Measurements from ENCODE around the gene TUBB4B.

Gene TUBB4B

DNA sequence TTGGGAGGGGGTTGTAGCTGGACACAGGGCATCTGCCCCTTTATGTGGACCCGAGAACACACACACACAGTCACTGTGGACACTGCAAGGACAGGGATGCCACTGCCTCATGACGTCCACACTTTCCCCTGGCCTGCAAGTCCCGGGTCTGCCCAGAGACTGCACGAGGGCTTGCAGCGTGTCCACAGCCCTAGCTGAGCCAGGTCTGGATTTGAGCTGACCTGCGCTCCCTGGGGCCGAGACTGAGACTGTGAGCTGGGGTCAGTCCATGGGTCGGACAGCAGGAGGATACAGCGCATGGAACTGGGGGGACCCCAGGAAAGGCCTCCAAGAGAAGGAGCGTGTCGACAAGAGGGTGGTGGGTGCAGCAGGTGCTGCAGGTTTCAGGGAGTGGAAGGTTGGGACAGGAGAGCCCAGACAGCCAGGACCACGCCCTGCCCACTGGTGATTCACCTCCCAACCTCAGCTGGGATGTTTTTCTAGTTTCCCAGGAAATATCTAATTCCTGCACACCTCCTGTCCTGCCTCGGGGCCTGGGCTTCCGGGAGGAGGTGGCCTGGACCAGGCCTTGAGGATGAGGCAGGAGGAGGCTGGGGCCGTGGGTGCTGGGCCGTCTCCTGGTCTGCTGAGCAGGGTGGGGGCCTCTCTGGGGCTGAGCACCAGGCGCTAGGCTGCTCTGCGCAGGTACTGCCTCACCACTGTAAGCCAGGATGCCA lies 14.6 kb upstream of the TUBB4B start:
- DNase-seq = no peak

DNA sequence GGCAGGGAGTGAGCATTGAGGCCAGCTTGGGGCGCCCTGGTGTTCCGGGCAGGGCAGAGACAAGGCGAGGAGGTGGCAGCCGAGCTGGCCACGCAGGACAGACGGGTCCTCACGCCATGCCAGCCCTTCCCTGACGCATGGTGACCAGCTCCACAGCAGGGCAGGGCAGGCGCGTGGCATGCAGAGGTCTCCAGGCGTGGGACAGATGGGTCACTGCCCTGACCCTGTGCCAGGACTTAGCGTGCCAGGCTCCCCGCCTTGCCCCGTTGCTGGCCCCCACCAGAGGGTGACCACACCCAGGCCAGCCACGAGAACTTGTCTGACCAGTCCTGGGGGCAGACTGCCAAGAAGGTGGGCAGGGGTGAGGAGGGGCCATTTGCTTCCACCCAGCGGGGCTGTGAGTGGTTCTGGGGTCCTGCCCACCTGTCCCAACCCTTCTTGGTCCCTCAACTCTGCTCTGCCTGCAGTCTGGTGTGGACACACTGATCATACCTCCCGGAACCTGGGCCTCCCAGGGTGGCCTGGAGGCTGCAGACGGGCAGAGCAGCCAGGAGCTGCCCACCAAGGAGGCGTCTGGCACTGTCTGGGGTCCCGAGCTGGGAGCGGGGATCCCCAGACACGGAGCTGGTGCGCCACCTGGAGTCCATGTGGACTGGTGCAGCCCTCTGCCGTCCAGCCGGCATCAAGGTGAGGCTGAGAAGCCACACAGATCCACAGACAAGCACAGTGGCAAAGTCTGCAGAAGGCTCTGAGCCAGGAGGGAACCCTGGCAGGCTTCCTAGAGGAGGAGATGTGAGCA lies 13.8 kb upstream of the TUBB4B start, which contains the start of gene RNF224:
Gene RNF224 (plus strand): TSS at position 449 of the 799 bp plus-strand sequence. CDS start 834 bp downstream, outside the sequence.
- DNase-seq = no peak

DNA sequence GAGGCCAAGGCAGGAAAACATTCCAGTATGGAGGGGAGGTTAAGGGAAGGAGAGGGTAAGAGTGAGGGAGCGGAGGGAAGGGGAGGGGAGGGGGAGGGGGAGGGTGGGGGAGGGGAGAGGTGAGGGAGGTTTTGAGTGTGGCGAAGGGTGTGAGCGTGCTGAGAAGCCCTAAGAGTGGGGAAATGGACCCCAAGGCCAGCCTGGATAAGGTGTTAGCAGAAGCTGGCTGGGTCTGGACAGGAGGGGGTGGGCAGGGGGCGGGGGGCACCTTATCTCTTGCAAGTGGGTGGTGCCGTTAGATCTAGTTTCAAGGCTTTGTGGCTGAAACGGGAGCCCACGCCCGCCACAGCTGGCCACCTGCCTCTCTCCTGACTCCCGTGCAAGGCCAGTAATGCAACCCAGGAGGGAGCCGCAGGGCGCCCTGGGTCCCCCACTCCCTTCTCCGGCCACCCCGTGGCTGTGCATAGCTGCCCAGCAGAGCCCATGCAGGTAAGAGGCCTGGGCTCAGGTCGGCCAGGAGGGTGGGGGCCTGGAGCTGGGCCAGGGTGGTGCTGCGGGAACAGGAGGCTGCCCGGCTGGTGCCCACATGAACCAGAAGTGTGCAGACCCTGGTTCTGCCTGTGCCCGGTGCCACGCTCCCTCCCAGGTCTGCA lies 13.1 kb upstream of the TUBB4B start:
- no peak for DNase-seq

DNA sequence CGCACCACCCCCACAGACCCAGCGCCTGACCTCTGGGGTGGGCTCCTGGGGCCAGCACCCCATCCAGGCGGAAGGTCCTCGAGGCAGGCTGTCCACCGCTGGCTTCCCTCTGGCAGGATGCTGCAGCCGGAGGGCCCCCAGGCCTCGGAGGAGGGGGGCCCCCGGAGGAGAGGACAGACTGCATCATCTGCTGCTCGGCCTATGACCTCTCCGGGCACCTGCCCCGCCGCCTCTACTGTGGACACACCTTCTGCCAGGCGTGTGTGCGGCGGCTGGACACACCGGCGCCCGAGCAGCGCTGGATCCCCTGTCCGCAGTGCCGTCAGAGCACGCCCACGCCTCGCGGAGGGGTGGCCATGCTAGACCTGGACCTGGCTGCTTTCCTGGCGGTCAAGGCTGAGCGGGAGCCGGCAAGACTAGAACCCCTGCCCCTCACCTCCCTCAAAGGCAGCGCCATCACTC lies 12.6 kb upstream of the TUBB4B start:
- no peak for DNase-seq

DNA sequence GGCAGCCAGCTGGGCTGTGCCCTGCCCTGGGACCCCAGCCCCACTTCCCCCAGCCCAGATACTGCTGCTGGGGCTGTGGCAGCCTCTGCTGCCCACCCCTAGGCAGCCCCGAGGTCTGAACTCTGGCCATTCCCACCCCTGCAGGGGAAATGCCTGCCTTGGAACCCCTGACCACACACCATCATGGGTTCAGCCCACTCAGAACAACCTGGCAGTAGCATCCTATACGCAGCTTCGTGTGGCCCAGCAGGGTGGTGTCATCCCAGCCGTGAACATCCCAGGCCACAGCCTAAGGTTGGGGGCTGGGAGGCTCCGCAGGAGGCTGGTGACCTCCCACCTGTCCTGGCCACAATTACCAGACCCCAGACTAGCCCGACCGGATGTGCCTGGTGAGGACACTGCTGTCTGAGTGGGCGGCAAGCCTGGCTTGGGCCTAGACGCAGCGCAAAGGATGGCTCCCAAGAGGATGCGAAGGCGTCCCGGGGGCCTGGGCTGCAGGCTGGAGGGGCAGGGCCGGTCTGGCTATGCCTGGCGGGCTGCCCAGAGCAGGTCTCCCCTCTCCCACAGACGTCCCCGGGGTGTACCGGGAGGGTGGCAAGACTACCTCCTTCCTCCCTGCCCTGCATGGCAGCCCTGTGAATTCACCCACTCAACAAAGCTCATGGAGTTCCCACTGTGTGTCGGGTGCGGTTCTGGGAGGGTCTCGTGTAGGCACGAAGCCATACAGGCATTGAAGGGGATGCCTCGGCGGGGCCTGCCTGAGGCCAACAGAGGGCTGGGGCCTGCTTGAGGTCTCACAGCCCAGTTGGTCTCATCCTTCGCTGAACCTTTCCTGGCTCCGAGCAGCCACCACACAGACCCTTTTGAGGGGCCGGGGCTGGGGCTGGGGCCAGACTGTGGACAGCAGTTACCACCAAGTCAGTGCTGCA lies 11.9 kb upstream of the TUBB4B start:
- DNase-seq = no peak

DNA sequence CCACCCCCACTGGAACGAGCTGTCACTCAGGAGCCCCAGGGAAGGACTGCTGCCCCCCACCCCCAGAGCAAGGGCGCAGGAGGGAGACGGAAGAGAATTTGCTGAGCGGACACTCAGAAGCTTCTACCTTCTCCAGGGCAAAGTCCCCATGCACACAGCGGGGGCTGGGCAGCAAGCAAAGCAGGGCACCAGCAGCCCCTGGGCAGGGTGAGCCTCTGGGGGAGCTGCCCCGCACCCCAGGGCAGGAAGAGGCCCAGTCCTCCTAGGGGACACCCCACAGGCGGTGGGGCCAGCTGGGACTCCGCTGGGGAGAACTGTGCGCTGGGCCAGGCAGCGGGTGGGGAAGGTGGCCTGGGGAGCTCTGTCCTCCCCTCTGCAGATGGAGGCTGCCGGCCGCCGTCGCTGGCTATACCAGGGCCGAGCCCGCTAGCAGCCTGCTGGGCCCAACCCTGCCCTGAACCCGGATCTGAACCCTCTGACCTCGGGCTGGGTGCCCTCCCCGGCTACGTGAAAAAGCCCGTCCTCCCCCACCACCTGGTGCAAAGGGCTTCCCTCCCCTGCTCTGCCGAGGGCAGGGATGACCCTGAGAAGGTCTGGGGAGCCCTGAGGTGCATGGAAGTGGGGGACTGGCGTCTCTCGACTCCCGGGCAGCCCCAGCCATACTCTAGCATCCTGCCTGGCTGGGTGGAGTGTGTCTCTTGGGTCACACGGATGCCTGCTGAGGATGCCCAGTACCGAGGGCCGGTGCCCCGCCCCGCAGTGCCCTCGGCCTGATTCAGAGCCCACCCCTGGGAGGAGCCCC lies 11.0 kb upstream of the TUBB4B start:
- no peak for DNase-seq

DNA sequence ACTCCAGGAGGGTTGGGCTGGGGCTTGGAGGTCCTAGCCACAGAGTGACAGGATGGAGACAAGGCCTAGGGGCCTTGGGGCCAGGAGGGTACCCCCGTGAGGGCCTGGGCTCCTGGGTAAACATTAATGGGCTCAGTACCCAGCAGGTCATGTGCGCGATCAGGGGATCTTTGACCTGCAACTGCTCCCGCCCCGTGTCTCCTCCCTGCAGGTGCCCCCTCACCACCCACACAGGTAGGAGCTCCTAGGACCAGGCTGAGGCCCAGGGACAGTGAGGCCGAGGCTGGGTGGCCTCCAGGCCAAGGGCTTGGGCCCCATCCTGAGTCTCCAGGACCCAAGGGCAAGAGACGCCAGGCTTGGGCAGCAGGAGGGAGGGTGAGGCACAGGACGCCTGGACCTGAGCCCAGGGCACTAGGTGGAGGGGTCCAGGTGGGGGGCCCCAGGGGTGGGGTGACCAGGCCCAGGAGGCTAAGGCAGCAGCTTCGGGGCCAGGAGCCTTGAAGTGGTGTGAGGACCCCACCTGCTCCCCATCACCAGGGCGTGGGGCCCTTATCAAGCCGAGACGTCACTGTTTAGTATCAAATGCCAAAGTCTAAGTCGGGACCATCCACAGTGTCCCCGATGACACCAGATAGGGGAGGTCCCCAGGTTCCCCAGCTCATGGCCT lies 10.2 kb upstream of the TUBB4B start, which contains the start of gene SLC34A3:
Gene SLC34A3 (plus strand): TSS at position 197 of the 667 bp plus-strand sequence. CDS start 802 bp downstream, outside the sequence.
- no peak for DNase-seq

DNA sequence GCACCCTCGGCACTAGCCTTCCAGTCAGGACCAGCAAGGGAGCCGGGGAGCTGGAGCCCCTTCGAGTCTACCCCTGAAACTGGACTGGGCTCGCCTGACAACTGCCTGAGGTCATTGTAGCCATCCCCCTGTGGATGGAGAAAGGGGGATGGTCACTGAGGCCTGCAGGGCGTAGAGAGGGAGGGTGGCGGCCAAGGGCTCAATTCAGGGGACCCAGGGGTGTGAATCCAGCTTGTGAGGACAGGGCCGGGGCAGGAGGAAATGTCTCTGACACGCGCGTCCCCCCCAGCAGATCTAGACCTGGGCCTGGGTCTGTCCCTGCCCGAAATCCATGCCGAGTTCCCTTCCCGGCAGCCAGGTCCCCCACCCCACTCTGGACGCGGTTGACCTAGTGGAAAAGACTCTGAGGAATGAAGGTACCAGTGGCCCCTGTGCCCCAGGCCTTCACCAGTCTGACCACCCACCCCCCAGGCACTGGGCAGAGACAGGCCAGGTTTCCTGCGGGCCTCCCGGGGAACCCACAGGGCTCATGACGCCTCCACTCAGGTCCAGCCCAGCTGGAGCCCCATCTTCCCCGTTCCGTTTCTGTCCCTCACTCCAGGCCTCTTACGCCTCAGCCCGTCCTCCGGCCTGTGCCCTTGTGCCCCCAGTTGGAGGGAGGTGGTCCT lies 9.6 kb upstream of the TUBB4B start:
- DNase-seq = no peak

DNA sequence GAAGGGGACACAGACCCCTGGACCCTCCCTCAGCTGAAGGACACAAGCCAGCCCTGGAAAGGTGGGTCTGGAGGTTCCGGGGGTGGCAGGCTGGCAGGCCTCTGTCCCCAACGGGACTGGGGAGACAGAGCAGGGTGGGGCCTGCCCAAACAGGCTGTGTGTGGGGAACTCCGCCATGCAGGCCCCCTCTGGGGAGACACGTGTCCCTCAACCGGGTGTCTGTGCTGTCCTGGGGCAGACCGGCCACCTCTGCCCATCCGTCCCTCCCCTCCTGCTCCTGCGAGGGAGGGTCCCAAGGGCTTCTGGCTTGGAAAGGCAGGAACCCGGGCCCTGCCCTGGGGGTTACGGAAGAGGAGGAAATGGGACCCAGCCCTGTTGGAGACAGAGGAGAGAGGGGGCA lies 9.0 kb upstream of the TUBB4B start:
- no peak for DNase-seq

DNA sequence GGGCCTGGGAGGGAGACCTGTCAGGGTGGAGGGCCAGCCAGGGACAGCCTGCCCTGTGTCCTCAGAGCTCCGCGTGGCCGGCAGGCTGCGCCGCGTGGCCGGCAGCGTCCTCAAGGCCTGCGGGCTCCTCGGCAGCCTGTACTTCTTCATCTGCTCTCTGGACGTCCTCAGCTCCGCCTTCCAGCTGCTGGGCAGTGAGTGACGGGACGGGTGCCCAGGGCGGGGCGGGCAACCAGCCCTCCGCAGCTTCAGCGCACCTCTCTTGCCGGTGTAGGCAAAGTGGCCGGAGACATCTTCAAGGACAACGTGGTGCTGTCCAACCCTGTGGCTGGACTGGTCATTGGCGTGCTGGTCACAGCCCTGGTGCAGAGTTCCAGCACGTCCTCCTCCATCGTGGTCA lies 8.6 kb upstream of the TUBB4B start:
- DNase-seq = no peak

DNA sequence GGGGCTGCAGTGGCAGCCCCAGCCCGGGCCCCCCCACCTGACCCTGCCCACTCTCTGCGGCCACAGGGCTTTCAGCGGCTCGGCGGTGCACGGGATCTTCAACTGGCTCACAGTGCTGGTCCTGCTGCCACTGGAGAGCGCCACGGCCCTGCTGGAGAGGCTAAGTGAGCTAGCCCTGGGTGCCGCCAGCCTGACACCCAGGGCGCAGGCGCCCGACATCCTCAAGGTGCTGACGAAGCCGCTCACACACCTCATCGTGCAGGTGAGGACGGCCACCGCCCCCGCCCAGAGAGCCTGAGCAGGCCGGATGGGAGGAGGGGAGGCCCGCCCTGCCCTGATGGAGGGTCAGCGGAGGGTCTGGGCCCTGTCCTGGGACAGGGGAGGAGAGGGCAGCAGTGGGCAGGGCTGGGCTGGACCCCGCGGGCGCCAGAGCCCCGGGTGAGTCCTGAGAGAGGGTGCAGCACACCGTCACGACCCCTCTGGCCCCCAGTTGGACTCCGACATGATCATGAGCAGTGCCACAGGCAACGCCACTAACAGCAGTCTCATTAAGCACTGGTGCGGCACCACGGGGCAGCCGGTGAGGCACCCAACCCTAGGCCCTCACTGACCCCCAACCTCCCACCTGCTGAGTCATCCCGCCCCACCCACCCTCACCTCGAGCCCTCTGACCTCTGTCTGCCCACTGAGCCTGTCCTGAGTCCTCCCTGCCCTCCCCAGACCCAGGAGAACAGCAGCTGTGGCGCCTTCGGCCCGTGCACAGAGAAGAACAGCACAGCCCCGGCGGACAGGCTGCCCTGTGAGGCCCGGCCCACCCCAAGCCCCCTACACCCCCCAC lies 7.7 kb upstream of the TUBB4B start:
- no peak for DNase-seq

DNA sequence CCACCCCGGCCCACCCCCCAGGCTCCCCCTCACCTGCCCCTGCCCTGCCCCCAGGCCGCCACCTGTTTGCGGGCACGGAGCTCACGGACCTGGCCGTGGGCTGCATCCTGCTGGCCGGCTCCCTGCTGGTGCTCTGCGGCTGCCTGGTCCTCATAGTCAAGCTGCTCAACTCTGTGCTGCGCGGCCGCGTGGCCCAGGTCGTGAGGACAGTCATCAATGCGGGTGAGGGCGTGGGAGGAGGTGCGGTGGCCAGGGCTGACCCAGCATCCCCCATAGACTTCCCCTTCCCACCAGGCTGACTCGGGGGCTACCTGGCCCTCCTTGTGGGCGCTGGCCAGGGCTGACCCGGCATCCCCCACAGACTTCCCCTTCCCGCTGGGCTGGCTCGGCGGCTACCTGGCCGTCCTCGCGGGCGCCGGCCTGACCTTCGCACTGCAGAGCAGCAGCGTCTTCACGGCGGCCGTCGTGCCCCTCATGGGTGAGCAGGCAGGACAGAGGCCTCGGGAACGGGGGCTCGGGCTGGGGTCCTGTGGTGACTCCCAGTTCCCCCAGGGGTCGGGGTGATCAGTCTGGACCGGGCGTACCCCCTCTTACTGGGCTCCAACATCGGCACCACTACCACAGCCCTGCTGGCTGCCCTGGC lies 6.9 kb upstream of the TUBB4B start:
- DNase-seq = no peak

DNA sequence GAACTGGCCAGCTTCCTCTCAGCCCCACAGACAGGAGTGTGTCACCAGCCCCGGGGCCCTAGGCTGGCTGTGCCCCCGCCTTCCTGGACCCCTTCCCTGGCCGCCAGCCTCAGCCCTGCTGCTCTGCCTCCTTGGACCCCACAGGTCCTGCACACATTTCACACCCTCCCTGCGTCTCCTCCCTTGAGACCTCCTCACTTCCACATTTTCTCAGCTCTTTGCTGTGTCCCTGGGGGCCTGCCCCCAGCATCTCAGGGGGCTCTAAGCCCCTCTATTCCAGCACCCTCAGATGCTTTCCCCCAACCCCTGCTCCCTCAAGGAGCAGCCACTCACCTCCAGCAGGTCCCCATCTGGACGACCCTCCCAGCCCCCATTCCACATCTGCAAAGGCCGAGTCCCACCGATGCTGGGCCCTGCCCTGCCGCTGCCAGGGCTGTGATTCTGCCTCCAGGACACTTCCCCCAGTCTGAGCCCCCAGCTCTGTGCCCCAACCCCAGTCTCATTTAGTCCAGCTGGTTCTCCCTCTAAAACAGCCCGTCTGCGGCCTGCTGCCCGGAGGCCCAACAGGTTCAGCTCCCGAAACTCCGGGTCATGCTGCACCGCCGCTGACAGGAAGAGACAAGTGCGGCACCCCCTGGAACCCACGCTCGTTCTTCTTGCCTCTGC lies 6.2 kb upstream of the TUBB4B start:
- no peak for DNase-seq

DNA sequence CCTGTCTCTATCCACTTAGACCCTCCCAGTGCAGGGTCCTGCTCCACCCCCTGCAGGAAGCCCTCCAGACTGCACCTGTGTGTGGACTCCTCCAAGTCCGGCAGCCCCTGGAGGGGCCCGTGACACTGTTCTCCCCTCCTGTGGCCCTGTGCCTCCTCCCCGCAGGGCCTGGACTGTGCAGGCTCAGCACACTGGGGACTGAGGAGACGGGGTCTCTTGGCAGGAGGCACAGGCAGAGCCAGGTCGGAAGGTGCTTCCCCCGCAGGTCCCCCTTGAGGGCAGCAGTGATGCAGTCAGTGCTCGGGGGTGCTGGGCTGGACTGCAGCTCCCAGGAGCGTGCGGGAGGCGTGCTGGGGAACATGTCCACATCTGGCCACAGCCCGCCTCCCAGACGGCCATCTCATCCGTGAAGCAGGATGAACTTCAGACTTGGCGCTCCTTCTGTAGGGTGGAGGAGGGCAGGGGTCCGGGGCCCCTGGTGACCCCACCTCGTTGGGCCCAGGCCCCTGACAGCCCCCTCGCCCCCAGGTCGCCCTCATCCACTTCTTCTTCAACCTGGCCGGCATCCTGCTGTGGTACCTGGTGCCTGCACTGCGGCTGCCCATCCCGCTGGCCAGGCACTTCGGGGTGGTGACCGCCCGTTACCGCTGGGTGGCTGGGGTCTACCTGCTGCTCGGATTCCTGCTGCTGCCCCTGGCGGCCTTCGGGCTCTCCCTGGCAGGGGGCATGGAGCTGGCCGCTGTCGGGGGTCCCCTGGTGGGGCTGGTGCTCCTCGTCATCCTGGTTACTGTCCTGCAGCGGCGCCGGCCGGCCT lies 5.5 kb upstream of the TUBB4B start:
- DNase-seq = no peak

DNA sequence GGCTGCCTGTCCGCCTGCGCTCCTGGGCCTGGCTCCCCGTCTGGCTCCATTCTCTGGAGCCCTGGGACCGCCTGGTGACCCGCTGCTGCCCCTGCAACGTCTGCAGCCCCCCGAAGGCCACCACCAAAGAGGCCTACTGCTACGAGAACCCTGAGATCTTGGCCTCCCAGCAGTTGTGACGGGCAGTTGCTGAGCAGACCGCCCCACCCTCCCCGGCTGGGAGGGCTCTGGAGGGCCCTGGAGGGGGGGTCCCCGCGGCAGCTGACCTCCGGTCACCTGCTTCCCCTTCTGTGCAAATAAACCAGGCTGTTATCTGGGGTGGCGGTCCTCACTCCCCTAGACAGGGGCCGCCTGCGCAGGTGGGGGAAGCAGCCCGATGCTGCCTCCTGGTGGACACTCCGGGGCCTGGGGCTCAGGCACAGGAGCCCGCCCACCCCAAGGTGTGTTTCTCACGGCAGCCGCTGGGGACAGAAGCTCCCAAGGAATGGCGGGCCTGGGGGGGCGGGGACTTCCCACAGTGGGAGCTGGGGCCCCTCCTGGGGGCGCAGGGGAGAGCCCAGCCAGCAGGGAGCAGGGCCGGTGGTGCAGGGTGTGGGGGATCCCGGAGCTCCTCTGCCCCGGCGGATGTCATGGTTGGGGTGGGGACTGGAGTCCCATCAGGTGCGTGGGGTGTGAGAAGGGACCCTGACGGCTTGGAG lies 4.7 kb upstream of the TUBB4B start:
- DNase-seq = peak; percentile 23

DNA sequence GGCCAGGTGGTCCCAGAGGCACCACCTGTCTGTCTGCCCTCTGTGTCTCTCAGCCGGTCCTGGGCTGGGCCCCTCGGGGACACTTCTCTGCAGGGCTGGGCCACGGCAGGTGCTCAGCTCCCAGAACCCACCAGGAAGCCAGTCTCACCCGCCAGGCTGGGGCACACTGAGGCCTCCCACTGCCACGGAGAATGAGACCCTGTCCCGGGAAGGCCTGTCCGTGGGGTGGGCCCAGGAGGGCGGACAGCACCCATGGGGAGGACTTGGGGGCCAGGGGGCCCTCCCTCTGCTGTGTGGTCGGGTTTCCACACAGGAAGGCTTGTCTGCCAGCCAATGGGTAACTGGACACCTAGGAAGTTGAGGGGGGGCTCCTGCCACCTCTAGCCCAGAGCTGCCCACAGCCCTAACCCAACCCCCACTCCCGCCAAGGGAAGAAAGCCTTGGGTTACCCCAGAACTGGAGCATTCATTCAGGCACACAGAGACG lies 4.1 kb upstream of the TUBB4B start:
- no peak for DNase-seq

Measured in NCI-H524 treated with DMSO at 0.1 percent for 48 hours (cell line).